Endodermal cell (in vitro differentiated cells): ENCODE results near the gene MOCS1. TPM values are rescaled to one million over a fixed set of nuclear protein-coding genes. Genes with fewer than 3 reads are reported as not detected.

Experiments
- DNase-seq: peaks from one replicate; pipeline ENCODE4 v3.0.0-alpha.2; 2017
- H3K27ac ChIP-seq: 2 replicates; pipeline ENCODE4 v1.5.1; 2013; ENCODE audit warnings: mild to moderate bottlenecking, low read depth, low read length, moderate library complexity
- H3K27me3 ChIP-seq: 2 replicates; pipeline ENCODE4 v1.6.1; 2013; ENCODE audit warnings: mild to moderate bottlenecking, low read length, moderate library complexity; ENCODE audit not compliant: insufficient read depth, control insufficient read depth, poor library complexity, severe bottlenecking
- H3K36me3 ChIP-seq: 2 replicates; pipeline ENCODE4 v1.7.0; 2013; ENCODE audit warnings: mild to moderate bottlenecking, low read length, moderate library complexity; ENCODE audit not compliant: control insufficient read depth, insufficient read depth
- H3K4me1 ChIP-seq: one replicate; pipeline ENCODE4 v1.7.0; 2013; ENCODE audit warnings: low read length; ENCODE audit not compliant: control insufficient read depth, insufficient read depth
- H3K4me3 ChIP-seq: 2 replicates; pipeline ENCODE4 v1.5.1; 2013; ENCODE audit warnings: mild to moderate bottlenecking, low read length, moderate library complexity
- H3K9ac ChIP-seq: 2 replicates; pipeline ENCODE4 v1.6.1; 2013; ENCODE audit warnings: mild to moderate bottlenecking, low read length, moderate library complexity; ENCODE audit not compliant: poor library complexity, severe bottlenecking; ENCODE audit errors: extremely low read depth
- H3K9me3 ChIP-seq: 2 replicates; pipeline ENCODE4 v1.6.1; 2013; ENCODE audit warnings: mild to moderate bottlenecking, low read length, moderate library complexity; ENCODE audit not compliant: control insufficient read depth
- H3K27ac Mint-ChIP-seq: 2 replicates; pipeline ENCODE4 v1.8.0; 2020; ENCODE audit warnings: mixed read lengths
- H3K27me3 Mint-ChIP-seq: 2 replicates; pipeline ENCODE4 v1.8.0; 2021; ENCODE audit warnings: mild to moderate bottlenecking, mixed read lengths; ENCODE audit not compliant: insufficient read depth
- H3K36me3 Mint-ChIP-seq: 2 replicates; pipeline ENCODE4 v1.8.0; 2020; ENCODE audit warnings: low read depth, mixed read lengths
- H3K4me1 Mint-ChIP-seq: 2 replicates; pipeline ENCODE4 v1.8.0; 2020; ENCODE audit warnings: mixed read lengths
- H3K4me3 Mint-ChIP-seq: 2 replicates; pipeline ENCODE4 v1.8.0; 2020; ENCODE audit warnings: mild to moderate bottlenecking, moderate library complexity, mixed read lengths
- H3K9me3 Mint-ChIP-seq: 2 replicates; pipeline ENCODE4 v1.8.0; 2020; ENCODE audit warnings: mild to moderate bottlenecking, mixed read lengths
- CTCF ChIP-seq: fragments of 200-600 bp; sonication (generic); conservative IDR thresholded peaks from 2 replicates; pipeline ENCODE4 v1.5.0; 2021; ENCODE audit warnings: antibody characterized with exemption, mild to moderate bottlenecking
- WGBS, 2 experiments: methylation state at CpG; one replicate each; pipeline versions ENCODE4 v1.1.5 to v1.1.7; 2013; ENCODE audit warnings: missing lambda C conversion rate in 2 of 2, mixed read lengths in 1 of 2; ENCODE audit not compliant: insufficient coverage in 1 of 2, insufficient read length in 1 of 2; 5-methylcytosine and 5-hydroxymethylcytosine counted together
- total RNA-seq, 2 donors: library from RNA; stranded (reverse); fragmentation: NEBNext Ultra II Directional in 1 of 2; extraction: Animal tissue kit (Norgen Biotek cat#: 25700) in 1 of 2; gene quantifications; 2 replicates in 1 of 2; 3 replicates in 1 of 2; pipeline ENCODE4 v1.2.1, GENCODE V29; 2021

MOCS1 gene
- total RNA-seq, 2 donors from 2014 or later: 8.7 to 11.3 TPM

GRCh38 chr6:39910744-39911143 lies 23.5 kb downstream of the MOCS1 start:
- no peaks in the 10 kb centered on the region for H3K4me1 Mint-ChIP-seq

DNA sequence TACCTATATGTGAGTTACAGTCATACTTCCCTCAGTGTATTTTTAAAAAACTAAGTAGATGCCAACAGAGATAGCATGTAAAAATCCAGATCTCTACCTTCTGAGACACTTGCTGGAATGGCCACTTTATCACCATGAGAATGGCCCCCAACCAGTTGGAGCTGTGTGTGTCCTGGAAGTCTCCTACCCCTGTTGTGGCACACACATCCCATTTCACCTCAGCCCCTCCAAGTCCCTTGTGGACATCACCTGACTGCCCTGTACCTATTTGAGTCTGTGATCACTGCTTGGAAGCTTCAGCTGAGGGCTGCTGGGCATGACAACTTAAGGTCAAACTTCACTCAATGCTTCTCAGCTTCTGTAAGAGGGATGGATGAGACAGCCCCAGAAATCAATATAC lies 24.1 kb downstream of the MOCS1 start:
- H3K4me1 Mint-ChIP-seq: no peaks in the 10 kb centered on the region
- no peak for TF ChIP-seq CTCF
- no peak overlapping the region for H3K4me3 Mint-ChIP-seq
- H3K36me3 ChIP-seq: no peaks in the 10 kb centered on the region
- no peaks in the 10 kb centered on the region for H3K4me1 ChIP-seq
- no peak overlapping the region for H3K27ac ChIP-seq
- H3K27me3 ChIP-seq: no peaks in the 10 kb centered on the region
- H3K36me3 Mint-ChIP-seq: peaks cover 19% of the 10 kb centered on the region
- no peaks in the 10 kb centered on the region for H3K27me3 Mint-ChIP-seq
- DNase-seq: no peak
- no peak overlapping the region for H3K27ac Mint-ChIP-seq
- no peak overlapping the region for H3K4me3 ChIP-seq
- no peaks in the 10 kb centered on the region for H3K9me3 ChIP-seq
- H3K9me3 Mint-ChIP-seq: no peaks in the 10 kb centered on the region
- H3K9ac ChIP-seq: no peak overlapping the region

More at GRCh38 chr6:39910744-39911143, 23.5 kb downstream of the MOCS1 start:
- no peak overlapping the region for H3K9ac ChIP-seq
- H3K27me3 ChIP-seq: no peaks in the 10 kb centered on the region
- TF ChIP-seq CTCF: no peak
- 88% methylated on average over 1 of the region's 2 CpGs; no CpG with 5 or more reads in 1 of the 2 experiments for WGBS, 2 experiments
- no peaks in the 10 kb centered on the region for H3K4me1 ChIP-seq
- no peaks in the 10 kb centered on the region for H3K27me3 Mint-ChIP-seq
- H3K27ac ChIP-seq: no peak overlapping the region
- no peaks in the 10 kb centered on the region for H3K9me3 ChIP-seq
- H3K36me3 Mint-ChIP-seq: peaks cover 16% of the 10 kb centered on the region
- H3K9me3 Mint-ChIP-seq: no peaks in the 10 kb centered on the region
- H3K4me3 Mint-ChIP-seq: no peak overlapping the region
- no peak for DNase-seq
- no peak overlapping the region for H3K27ac Mint-ChIP-seq
- no peak overlapping the region for H3K4me3 ChIP-seq
- H3K36me3 ChIP-seq: no peaks in the 10 kb centered on the region

DNA sequence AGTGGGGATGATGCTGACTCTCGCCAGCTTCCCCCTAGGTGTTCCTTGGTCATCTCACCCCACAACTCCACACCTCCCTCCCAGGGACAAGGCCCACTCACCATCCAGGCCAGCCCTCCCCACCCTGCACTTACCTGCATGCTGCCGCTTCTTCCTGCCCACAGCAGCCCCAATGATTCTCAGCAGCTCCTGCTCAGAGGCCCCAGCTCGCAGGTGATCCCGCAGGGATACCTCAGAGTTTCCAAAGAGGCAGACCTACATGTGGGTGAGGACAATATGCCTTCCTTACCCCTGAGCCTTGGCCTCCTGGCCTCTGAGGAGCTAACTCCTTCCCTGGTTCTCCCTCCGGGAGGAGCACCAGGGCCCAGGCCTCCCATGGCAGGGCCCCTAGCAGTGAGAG lies 24.6 kb downstream of the MOCS1 start:
- H3K4me1 ChIP-seq: no peaks in the 10 kb centered on the region
- H3K4me3 ChIP-seq: no peak overlapping the region
- no peak for TF ChIP-seq CTCF
- H3K27ac ChIP-seq: no peak overlapping the region
- Mint-ChIP-seq H3K9me3 (no peaks in the 10 kb centered on the region), H3K4me1 (no peaks in the 10 kb centered on the region), H3K27ac (no peak overlapping the region), H3K4me3 (no peak overlapping the region), H3K36me3 (peaks cover 15% of the 10 kb centered on the region), H3K27me3 (no peaks in the 10 kb centered on the region)
- no peaks in the 10 kb centered on the region for H3K36me3 ChIP-seq
- no peak for DNase-seq
- no peaks in the 10 kb centered on the region for H3K9me3 ChIP-seq
- no peaks in the 10 kb centered on the region for H3K27me3 ChIP-seq
- WGBS, 2 experiments: 89 to 93% methylated on average over 3 to 5 of the region's 5 CpGs
- H3K9ac ChIP-seq: no peak overlapping the region
